SU-DHL-6 (cell line): ENCODE measurements around the gene ATP2B2.

ENCODE experiments used
- H2AFZ ChIP-seq: fragments of 200-600 bp; sonication (generic); 2 replicates; pipeline ENCODE4 v1.6.1; 2014; ENCODE audit warnings: low read depth, mild to moderate bottlenecking, moderate library complexity, mixed read lengths, antibody characterized with exemption, low read length; ENCODE audit not compliant: severe bottlenecking
- H3F3A ChIP-seq: fragments of 200-600 bp; shearing (Covaris generic); 2 replicates; pipeline ENCODE4 v1.6.0; 2016; ENCODE audit warnings: antibody characterized with exemption, mild to moderate bottlenecking; ENCODE audit not compliant: insufficient read depth
- H3K27ac ChIP-seq: fragments of 200-600 bp; sonication (generic); 2 replicates; pipeline ENCODE4 v1.5.1; 2016; ENCODE audit warnings: low read depth, mild to moderate bottlenecking, low read length, moderate library complexity, mixed read lengths
- H3K27me3 ChIP-seq: fragments of 200-600 bp; sonication (generic), shearing (Covaris generic); 2 replicates; pipeline ENCODE4 v1.6.0; 2014; ENCODE audit warnings: mild to moderate bottlenecking, low read length
- H3K36me3 ChIP-seq: fragments of 200-600 bp; sonication (generic); 2 replicates; pipeline ENCODE4 v1.6.1; 2014; ENCODE audit warnings: mild to moderate bottlenecking, low read length, mixed read lengths
- H3K4me2 ChIP-seq: fragments of 300-600, 200-600 bp; shearing (Covaris generic), sonication (generic); 2 replicates; pipeline ENCODE4 v1.6.0; 2014; ENCODE audit warnings: low read length, low read depth, mild to moderate bottlenecking; ENCODE audit not compliant: poor library complexity, severe bottlenecking
- H3K4me3 ChIP-seq: fragments of 200-600 bp; sonication (generic); 2 replicates; pipeline ENCODE4 v1.5.1; 2014; ENCODE audit warnings: antibody characterized with exemption, low read length, mild to moderate bottlenecking, mixed read lengths; ENCODE audit not compliant: insufficient read depth, poor library complexity, severe bottlenecking
- H3K79me2 ChIP-seq: fragments of 200-600 bp; sonication (generic); 2 replicates; pipeline ENCODE4 v1.6.1; 2014; ENCODE audit warnings: mild to moderate bottlenecking, low read length, moderate library complexity; ENCODE audit not compliant: insufficient read depth
- H3K9ac ChIP-seq: fragments of 200-600 bp; sonication (generic); 2 replicates; pipeline ENCODE4 v1.7.0; 2014; ENCODE audit warnings: mild to moderate bottlenecking, low read length
- H3K9me2 ChIP-seq: fragments of 200-600 bp; sonication (generic); replicated peaks from 2 replicates; pipeline ENCODE4 v1.6.1; 2014; ENCODE audit warnings: low read length; ENCODE audit not compliant: insufficient read depth
- H3K9me3 ChIP-seq: fragments of 200-600 bp; sonication (generic); 2 replicates; pipeline ENCODE4 v1.6.1; 2014; ENCODE audit warnings: low read length, mixed read lengths; ENCODE audit not compliant: insufficient read depth
- H4K20me1 ChIP-seq: fragments of 200-600 bp; sonication (generic); 2 replicates; pipeline ENCODE4 v1.6.1; 2014; ENCODE audit warnings: low read depth, mild to moderate bottlenecking, antibody characterized with exemption, low read length, moderate library complexity, mixed read lengths
- CTCF ChIP-seq: fragments of 200-600 bp; sonication (generic); IDR thresholded peaks from one replicate; pipeline ENCODE4 v1.5.1; 2017; ENCODE audit warnings: antibody characterized with exemption, mild to moderate bottlenecking, low read length, moderate library complexity; ENCODE audit not compliant: insufficient read depth, poor library complexity, severe bottlenecking
- EZH2phosphoT487 ChIP-seq: fragments of 200-600 bp; sonication (generic), shearing (Covaris generic); conservative IDR thresholded peaks from 2 replicates; pipeline ENCODE4 v1.6.1; 2018; ENCODE audit warnings: mild to moderate bottlenecking, antibody characterized with exemption, low read length, moderate library complexity, mixed read lengths

The ATP2B2 gene

GRCh38 chr3:10290481-10291176, 214.8 kb downstream of the ATP2B2 start:
- Histone ChIP-seq H4K20me1 (no peaks in the 10 kb centered on the region), H3K9me3 (no peaks in the 10 kb centered on the region), H3K27me3 (no peaks in the 10 kb centered on the region), H3K36me3 (peaks cover 3% of the 10 kb centered on the region; the same call in 1 of the 2 replicates), H3K9ac (no peak overlapping the region), H3K4me3 (no peak overlapping the region), H3K4me2 (no peak overlapping the region), H2AFZ (no peak overlapping the region), H3K79me2 (no peaks in the 10 kb centered on the region), H3K27ac (no peak overlapping the region), H3K9me2 (no peaks in the 10 kb centered on the region), H3F3A (peaks cover 4% of the 10 kb centered on the region; the same call in 1 of the 2 replicates)
- TF ChIP-seq EZH2phosphoT487 (no peak), CTCF (no peak)

GRCh38 chr3:10289787-10290355, 215.5 kb downstream of the ATP2B2 start:
- Histone ChIP-seq H3K4me3 (no peak overlapping the region), H3K4me2 (no peak overlapping the region), H3K9ac (no peak overlapping the region), H3F3A (peaks cover 4% of the 10 kb centered on the region; the same call in 1 of the 2 replicates), H3K27ac (no peak overlapping the region), H3K79me2 (no peaks in the 10 kb centered on the region), H4K20me1 (no peaks in the 10 kb centered on the region), H3K27me3 (no peaks in the 10 kb centered on the region), H2AFZ (no peak overlapping the region), H3K9me2 (no peaks in the 10 kb centered on the region), H3K9me3 (no peaks in the 10 kb centered on the region), H3K36me3 (peaks cover 3% of the 10 kb centered on the region; the same call in 1 of the 2 replicates)
- TF ChIP-seq EZH2phosphoT487 = no peak
- TF ChIP-seq CTCF = no peak

GRCh38 chr3:10289077-10289476, 216.3 kb downstream of the ATP2B2 start:
- Histone ChIP-seq H3K4me2 (no peak overlapping the region), H3K9ac (no peak overlapping the region), H4K20me1 (no peaks in the 10 kb centered on the region), H3K27ac (no peak overlapping the region), H2AFZ (no peak overlapping the region), H3K9me3 (no peaks in the 10 kb centered on the region), H3K4me3 (no peak overlapping the region), H3K9me2 (no peaks in the 10 kb centered on the region), H3K79me2 (no peaks in the 10 kb centered on the region), H3F3A (peaks cover 4% of the 10 kb centered on the region; the same call in 1 of the 2 replicates), H3K27me3 (no peaks in the 10 kb centered on the region), H3K36me3 (peaks cover 3% of the 10 kb centered on the region; the same call in 1 of the 2 replicates)
- TF ChIP-seq CTCF (no peak), EZH2phosphoT487 (no peak)
